HG03045 (cell line): ENCODE measurements around the gene LPP.

Experiments
- ATAC-seq: cut with Tn5 transposase; IDR thresholded peaks from one replicate; pipeline ENCODE4 v1.9.1; 2021; ENCODE audit warnings: mild to moderate bottlenecking, moderate library complexity; ENCODE audit not compliant: unreplicated experiment

Gene LPP

GRCh38 chr3:188842639-188843038, 688.7 kb downstream of the LPP start:
- ATAC-seq = no peak

- ATAC-seq = no peak
Observed at GRCh38 chr3:188844096-188844495, 690.1 kb downstream of the LPP start.

GRCh38 chr3:188845514-188845913, 691.6 kb downstream of the LPP start:
- ATAC-seq = no peak

GRCh38 chr3:188848947-188849346, 695.0 kb downstream of the LPP start:
- ATAC-seq = no peak

- no peak for ATAC-seq
Observed at GRCh38 chr3:188853856-188854771, 700.2 kb downstream of the LPP start.

- no peak for ATAC-seq
Observed at GRCh38 chr3:188854772-188855149, 700.8 kb downstream of the LPP start.

GRCh38 chr3:188855675-188856074, 701.7 kb downstream of the LPP start:
- no peak for ATAC-seq

GRCh38 chr3:188860147-188860546, 706.2 kb downstream of the LPP start:
- ATAC-seq = no peak

GRCh38 chr3:188861842-188862744, 708.1 kb downstream of the LPP start:
- no peak for ATAC-seq

GRCh38 chr3:188863999-188864406, 710.0 kb downstream of the LPP start:
- no peak for ATAC-seq

- ATAC-seq = no peak
Observed at GRCh38 chr3:188867691-188868265, 713.8 kb downstream of the LPP start.

- no peak for ATAC-seq
Observed at GRCh38 chr3:188868803-188869202, 714.8 kb downstream of the LPP start.

- ATAC-seq = no peak
Observed at GRCh38 chr3:188869628-188870027, 715.7 kb downstream of the LPP start.

- no peak for ATAC-seq
Observed at GRCh38 chr3:188870431-188870830, 716.5 kb downstream of the LPP start.

- ATAC-seq = no peak
Observed at GRCh38 chr3:188874576-188874975, 720.6 kb downstream of the LPP start.

GRCh38 chr3:188875413-188875812, 721.5 kb downstream of the LPP start:
- ATAC-seq = no peak

- ATAC-seq = no peak
Observed at GRCh38 chr3:188876370-188876769, 722.4 kb downstream of the LPP start.

GRCh38 chr3:188877381-188877780, 723.4 kb downstream of the LPP start:
- no peak for ATAC-seq

GRCh38 chr3:188878076-188878475, 724.1 kb downstream of the LPP start:
- no peak for ATAC-seq

- no peak for ATAC-seq
Observed at GRCh38 chr3:188881954-188882641, 728.1 kb downstream of the LPP start.
